BJ (cell line): ENCODE measurements around the gene B3GNT3. TPM values are rescaled to one million over a fixed set of nuclear protein-coding genes. Genes with fewer than 3 reads are reported as not detected.
A peak's percentile ranks its signal among the peaks of the same experiment; 100 is the strongest.

Experiments
- CTCF ChIA-PET: fragments of 350-600 bp; formaldehyde crosslinking; extraction: SDS; loops from one replicate; lab custom pipeline; 2021; ENCODE audit warnings: antibody characterized with exemption, inconsistent platforms; lab: Yijun Ruan, JAX
- POLR2A ChIA-PET: fragments of 300-600 bp; sonication (Branson Sonifier 250); formaldehyde crosslinking; extraction: SDS; loops from one replicate; lab custom pipeline; 2021; ENCODE audit warnings: antibody characterized with exemption; lab: Charles Lee
- DNase-seq: peaks from one replicate; pipeline ENCODE4 v3.0.0-alpha.2; 2011; ENCODE audit warnings: low read depth
- H3K27me3 ChIP-seq: 2 replicates; pipeline ENCODE4 v1.6.0; 2011; ENCODE audit warnings: low read length; ENCODE audit not compliant: control insufficient read depth, insufficient read depth
- H3K36me3 ChIP-seq: 2 replicates; pipeline ENCODE4 v1.5.1; 2011; ENCODE audit warnings: low read length; ENCODE audit not compliant: control insufficient read depth, insufficient read depth
- H3K4me3 ChIP-seq: 2 replicates; pipeline ENCODE4 v1.5.1; 2011; ENCODE audit warnings: low read depth, mild to moderate bottlenecking, control low read depth, low read length
- polyA plus RNA-seq: library from polyadenylated mRNA; depleted of rRNA; stranded (reverse); fragments of >200 nt; gene quantifications from 2 replicates; pipeline ENCODE4 v1.2.3, GENCODE V29; 2011
- TF ChIP-seq, protein P1 (sequence below): IDR thresholded peaks from 2 replicates; pipeline ENCODE4 v1.5.1; 2011; ENCODE audit warnings: low read depth, mild to moderate bottlenecking, control low read depth, inconsistent platforms, low read length, moderate library complexity; ENCODE audit not compliant: insufficient read depth

Gene B3GNT3
- polyA plus RNA-seq, 1 experiment, result not detected

DNA sequence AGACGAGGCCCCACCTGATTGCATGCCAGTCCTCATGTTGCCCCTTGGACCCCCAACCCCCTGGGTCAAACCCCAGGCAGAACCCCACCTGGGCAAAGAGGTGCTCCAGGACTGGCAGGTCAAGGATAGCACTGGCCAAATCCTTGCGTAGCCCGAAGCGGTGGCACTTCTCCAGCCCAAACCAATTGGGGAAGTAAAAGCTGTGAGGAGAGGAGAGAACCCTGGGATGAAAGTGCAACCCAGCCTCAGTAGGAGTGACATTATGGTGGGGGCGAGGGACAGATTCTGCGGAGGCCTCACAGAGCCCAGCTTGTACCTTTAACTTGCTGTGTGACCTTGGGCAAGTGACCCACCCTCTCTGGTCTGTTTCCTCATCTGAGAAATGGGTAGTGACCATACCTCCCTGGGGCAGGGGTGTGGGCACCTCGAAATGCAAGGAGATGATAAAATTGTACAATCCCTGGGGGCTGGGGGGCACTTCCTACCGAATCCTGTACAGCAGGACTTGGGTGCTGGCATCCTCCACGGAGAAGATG lies 48.4 kb downstream of the B3GNT3 start:
- H3K36me3 ChIP-seq, result peaks cover 4% of the 10 kb centered on the region; the same call in 1 of the 2 replicates
- TF ChIP-seq, protein P1, sequence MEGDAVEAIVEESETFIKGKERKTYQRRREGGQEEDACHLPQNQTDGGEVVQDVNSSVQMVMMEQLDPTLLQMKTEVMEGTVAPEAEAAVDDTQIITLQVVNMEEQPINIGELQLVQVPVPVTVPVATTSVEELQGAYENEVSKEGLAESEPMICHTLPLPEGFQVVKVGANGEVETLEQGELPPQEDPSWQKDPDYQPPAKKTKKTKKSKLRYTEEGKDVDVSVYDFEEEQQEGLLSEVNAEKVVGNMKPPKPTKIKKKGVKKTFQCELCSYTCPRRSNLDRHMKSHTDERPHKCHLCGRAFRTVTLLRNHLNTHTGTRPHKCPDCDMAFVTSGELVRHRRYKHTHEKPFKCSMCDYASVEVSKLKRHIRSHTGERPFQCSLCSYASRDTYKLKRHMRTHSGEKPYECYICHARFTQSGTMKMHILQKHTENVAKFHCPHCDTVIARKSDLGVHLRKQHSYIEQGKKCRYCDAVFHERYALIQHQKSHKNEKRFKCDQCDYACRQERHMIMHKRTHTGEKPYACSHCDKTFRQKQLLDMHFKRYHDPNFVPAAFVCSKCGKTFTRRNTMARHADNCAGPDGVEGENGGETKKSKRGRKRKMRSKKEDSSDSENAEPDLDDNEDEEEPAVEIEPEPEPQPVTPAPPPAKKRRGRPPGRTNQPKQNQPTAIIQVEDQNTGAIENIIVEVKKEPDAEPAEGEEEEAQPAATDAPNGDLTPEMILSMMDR, result no peak
- H3K4me3 ChIP-seq, result no peak overlapping the region
- no peaks in the 10 kb centered on the region for H3K27me3 ChIP-seq
- POLR2A ChIA-PET, result no interaction called here
- DNase-seq, result no peak
- CTCF ChIA-PET, result no interaction called here

DNA sequence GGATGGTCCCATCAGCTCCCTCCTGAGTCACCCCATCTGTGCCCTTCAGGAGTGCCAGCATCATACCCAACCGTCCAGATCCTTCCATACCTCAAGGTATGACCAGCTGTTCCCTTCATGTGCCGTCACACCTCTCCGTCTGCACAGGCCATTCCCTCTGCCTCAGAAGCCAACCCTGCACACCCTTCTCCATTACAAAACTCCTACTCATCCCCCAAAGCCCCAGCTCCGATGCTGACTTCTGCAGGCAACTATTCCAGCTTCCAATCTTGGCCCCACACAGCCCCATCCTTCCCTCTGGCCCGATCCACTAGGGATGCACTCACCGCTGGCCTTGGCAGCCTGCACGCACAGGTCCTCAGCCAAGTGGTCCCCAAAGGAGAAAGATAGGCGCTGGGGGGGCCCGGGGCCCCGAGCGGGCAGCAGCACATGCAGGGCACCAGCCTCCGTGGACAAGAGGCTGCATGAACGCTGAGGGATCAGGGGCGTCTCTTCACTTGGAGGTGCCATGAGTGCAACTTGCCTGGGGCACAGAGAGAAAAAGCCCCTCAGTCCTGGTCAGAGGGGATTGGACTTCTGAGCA lies 49.1 kb downstream of the B3GNT3 start:
- Histone ChIP-seq H3K27me3 (no peaks in the 10 kb centered on the region), H3K36me3 (peaks cover 4% of the 10 kb centered on the region; the same call in 1 of the 2 replicates), H3K4me3 (no peak overlapping the region)
- TF ChIP-seq, protein P1, result no peak
- CTCF ChIA-PET, result no interaction called here
- no peak for DNase-seq
- POLR2A ChIA-PET, result no interaction called here

DNA sequence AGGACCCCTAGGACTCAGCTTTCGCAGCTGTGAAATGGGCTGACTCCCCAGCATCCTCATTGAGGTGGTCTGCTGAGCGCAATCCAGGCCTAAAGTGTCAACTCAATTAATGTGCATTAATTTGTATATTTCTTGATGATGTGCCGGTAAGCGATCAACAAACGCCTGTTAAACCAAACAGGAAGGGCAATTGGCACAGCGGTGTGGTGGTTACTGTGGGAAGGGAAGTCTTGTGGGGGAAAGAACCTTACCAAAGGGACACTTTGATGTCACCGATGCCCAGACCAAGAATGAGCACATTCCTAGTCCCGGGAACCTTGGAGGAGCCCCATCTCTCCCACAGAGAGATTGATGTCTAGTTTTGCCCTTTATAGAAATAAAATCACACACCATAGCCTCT lies 51.2 kb downstream of the B3GNT3 start:
- Histone ChIP-seq H3K27me3 (no peaks in the 10 kb centered on the region), H3K4me3 (no peak overlapping the region), H3K36me3 (peaks cover 4% of the 10 kb centered on the region; the same call in 1 of the 2 replicates)
- CTCF ChIA-PET, result interaction anchor here (6.7 kb wide), 1 partner anchor 14 kb away, joined by 30 read pairs; the partner anchor contains the start of gene RPL18A
- TF ChIP-seq, protein P1, result no peak
- POLR2A ChIA-PET, result no interaction called here
- no peak for DNase-seq

DNA sequence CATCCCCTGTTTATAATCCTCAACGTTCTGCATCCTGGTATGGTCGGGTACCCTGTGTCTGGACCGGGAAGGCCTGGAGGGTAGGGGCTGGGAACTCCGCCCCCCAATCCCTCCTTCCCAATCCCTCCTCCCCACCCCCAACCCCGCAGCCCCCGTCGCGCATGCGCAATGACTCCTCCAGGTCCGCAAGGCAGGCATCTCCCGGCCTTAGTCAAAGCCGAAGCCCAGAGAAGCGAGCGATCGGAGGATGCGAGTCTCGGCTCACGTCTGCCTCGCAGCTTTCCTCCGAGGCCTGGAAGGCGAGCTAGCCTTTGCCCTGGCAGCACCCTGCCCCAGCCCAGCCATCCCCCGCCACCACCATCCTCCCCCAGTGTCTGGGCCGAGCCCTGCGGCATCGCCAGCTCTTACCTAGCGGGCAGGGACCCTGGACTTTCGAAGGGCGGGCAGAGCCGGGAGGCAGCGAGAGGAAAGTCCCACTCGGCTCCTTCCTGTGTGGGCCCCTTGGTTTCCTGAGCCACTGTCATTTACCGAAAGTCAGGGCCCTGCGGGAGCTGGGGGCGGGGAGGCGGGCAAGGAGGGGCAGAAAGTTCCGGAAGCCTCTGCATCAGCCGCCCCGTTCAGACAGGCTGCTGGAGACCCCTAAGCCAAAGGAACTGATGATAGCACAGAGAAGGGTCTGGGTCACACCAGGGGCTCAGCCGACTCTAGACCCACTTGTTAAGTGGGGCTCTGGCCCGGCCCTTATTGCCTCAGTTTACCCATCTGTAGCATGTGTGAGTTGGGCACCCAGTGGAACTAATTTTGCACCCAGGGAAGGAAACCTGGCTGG lies 52.8 kb downstream of the B3GNT3 start, which contains the start of gene JAK3:
TSS of gene JAK3 (minus strand) at position 445 of the 829 bp plus-strand sequence. CDS start 3,565 bp downstream, outside the sequence.
- no peak for DNase-seq
- Histone ChIP-seq H3K36me3 (peaks cover 2% of the 10 kb centered on the region; the same call in 1 of the 2 replicates), H3K4me3 (peak within 1 kb of the TSS; percentile 52), H3K27me3 (no peaks in the 10 kb centered on the region)
- TF ChIP-seq, protein P1, result no peak
- CTCF ChIA-PET, result interaction anchor here (0.6 to 6.7 kb wide), 3 partner anchors 13 to 462 kb away, joined by 3 to 30 read pairs (median 3); partner anchors contain the start of gene RPL18A
- POLR2A ChIA-PET, result interaction anchor here (0.5 kb wide), 1 partner anchor 511 kb away, joined by 17 read pairs; no protein-coding TSS in a partner anchor
